Right hindlimb (tissue), 1 donor: Measurements from ENCODE around the gene SLC12A8.

ENCODE experiments used
- DNase-seq: peaks from one replicate; pipeline ENCODE4 v3.0.0-alpha.2; 2018

The SLC12A8 gene

DNA sequence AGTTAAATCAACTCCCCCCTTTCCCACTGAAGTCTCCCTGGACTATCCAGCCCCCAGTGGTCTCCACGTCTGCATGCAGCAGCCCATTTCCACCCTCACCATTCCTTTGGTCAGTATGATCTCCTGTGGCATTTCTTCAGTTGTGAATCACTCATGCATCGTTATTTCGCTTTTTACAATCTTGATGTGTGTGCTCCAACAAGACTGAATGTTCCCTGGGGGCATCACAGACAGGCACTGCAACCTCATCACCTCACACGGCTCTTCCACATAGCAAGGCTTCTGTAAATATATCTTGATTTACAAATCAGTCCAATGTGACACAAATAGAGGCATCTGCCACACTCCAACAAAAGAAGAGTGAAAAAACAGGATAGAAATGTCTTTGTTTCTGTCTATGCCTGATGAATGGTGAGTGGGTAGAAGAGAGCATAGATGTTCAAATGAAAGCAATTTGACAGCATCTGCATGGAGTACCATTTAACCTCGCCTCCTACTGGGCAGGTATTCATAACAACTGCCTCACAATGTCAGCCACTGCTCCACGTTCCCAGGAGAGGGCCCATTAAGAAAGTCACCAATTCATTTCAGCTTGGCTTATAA lies 162.0 kb downstream of the SLC12A8 start:
- DNase-seq: no peak

- no peak for DNase-seq
These were observed 164.3 kb downstream of the SLC12A8 start for GRCh38 chr3:125048282-125048681.

DNA sequence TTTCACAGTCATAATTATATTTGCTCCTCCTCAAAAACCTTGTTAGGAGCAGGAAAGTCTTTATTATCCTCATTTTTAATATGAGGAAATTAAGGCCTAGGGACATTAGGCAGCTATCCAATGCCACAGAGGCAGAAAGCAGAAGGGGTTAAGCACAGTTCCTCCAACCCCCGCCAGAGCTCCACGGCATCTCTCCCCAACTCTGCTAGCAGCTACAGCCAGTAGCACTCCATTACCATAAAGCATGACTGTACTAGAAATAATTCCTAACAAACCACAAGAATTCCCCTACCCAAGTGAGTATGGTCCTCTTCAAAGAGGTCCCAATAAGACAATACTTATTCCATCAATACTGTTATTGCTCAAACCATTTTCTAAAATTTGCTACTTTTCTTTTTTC lies 166.6 kb downstream of the SLC12A8 start:
- no peak for DNase-seq

GRCh38 chr3:125045194-125045593 lies 167.4 kb downstream of the SLC12A8 start:
- DNase-seq: no peak

DNA sequence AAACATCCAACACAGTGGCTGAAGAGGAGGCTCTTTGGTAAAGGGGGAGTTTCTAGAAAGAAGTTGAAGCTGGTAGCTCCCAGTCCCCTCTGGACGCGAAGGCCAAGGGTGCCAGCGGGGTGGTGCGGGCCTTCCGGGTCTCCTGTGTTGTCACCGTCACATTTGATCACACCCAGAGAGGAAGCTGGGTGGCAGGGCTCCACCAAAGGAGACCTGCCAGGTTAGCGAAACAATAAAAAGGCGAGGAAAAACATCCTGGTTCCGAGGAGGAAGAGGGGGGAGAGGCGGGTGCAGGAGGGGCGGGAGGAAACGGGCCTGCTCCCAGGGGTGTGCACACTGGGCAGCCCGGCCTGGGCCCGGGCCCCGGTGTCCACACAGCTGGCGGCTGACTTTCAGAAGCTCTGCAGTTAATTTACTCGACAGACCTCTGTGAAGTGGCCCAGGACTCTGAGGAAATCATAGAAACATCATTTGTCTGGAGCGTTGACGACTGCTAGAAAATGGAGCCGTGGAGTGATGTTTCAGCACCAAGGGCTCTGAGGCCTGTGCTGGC lies 168.9 kb downstream of the SLC12A8 start:
- peak; percentile 39 for DNase-seq

DNA sequence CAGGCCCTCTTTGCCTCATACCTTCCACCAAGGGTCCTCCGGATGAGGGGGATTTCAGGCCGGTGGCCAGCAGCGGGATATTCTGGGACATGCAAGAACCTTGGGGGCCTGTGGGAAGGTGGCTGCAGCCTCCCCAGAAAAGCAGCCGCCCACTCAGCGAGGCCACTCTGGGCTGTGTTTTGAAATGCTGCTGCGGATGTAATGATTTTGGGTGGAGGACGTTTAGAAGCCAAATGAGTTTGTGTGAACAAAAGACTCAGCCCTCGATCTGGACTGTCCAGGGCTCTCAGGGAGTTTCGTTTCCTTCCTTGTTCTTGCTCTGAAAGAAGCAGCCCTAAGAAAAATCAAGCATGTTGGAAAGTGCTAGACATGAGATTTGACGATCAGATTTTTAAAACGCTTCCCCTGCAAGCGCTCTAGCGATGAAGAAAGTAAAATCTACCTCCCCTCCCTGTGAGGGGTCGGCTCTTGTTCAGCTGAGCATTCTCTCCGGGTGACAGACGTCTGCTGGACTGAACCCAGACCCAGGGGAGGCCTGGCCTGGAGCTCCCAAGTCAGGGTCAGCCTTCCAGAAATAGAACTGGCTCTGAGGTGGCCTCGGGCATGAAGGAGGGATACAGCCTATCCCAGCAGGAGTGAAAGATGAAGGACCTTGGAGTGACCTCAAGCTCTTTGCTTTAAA lies 169.7 kb downstream of the SLC12A8 start:
- peak; percentile 65 for DNase-seq

GRCh38 chr3:125039131-125040100 lies 173.1 kb downstream of the SLC12A8 start:
- peak; percentile 44 for DNase-seq

DNA sequence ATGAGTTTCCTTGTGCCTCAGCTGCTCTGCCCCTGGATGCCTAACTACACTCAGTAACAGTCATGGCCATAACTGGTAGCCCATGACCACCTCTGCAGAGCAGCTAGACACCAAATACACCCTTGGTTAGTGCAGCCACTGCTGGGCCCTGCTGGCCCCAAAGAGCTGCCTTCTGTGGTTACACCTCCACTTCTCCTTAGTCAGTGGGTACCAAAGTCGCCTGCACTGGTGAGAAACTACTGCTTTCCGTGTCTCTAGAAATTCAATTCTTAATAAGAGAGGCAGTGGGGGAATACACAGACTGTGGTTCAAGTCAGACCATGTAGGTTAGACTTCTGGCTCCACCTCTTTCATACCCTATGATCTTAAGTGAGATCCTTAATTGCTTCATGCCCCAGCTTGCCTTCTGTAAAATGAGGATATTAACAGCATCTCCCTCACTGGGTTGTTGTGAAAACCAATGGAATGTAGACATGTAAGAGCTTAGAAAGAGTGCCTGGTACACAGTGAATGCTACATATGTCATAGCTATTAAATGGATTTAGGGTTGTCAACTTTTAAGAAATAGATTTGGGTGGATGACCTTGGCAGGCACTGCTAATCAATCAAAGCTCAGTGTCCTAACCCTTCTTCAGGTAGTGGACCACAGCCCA lies 174.9 kb downstream of the SLC12A8 start:
- no peak for DNase-seq

DNA sequence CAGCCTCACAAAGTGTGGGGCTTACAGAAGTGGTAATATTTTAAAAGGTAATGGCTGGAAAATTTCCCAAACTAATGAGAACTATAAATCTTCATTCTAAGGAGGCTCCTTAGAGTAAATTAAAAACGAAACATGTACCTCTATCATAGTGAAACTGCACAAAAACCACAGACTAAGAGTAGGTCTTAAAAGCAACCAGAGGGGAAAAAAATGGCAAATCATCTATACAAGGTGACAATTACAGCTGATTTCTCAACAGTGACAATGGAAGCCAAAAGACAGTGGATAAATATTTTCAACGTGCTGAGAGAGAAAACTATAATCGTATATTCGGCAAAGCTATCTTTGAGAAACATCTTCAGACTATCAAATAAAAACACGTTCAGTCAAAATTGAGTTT lies 177.3 kb downstream of the SLC12A8 start:
- no peak for DNase-seq

DNA sequence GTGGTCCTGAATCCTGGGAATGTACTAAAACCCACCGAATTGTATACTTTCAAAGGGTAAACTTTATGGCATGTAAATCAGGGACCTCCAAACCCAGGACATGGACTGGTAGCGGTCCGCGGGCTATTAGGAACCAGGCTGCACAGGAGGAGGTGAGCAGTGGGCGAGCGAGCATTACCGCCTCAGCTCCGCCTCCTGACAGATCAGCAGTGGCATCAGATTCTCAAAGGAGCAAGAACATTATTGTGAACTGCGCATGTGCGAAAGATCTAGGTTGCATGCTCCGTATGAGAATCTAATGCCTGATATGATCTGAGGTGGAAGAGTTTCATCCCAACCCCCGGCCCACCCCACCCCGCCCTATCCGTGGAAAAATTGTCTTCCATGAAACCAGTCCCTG lies 178.9 kb downstream of the SLC12A8 start:
- DNase-seq: no peak

GRCh38 chr3:125033135-125033534 lies 179.4 kb downstream of the SLC12A8 start:
- DNase-seq: peak; percentile 47

DNA sequence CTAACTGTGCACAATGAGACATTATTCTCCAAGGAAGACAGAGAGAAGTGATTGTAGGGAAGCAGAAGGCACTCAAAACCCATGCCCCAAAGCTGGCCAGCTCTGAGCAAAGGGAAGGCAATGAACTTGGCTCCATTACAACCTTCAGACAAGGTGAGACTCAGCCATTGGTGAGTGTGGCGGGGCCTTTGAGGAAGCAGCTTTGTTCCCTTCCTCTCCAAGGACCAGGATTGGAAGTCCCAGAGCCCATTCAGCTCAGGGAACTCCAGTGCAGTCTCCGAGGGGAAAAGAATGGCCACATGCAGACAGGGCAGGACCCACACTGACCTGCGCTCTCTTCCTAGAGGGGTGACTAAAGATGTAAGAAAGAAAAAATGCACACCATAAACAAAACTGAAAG lies 179.9 kb downstream of the SLC12A8 start:
- no peak for DNase-seq
